H1 (cell line): ENCODE measurements around the gene COPA. TPM values are rescaled to one million over a fixed set of nuclear protein-coding genes. Genes with fewer than 3 reads are reported as not detected.

ENCODE experiments used
- CTCF ChIA-PET: fragments of 300-600 bp; sonication (Branson Sonifier 250); formaldehyde crosslinking; loops from one replicate; lab custom pipeline; 2021; ENCODE audit not compliant: partially characterized antibody; lab: Charles Lee
- POLR2A ChIA-PET: fragments of 300-600 bp; sonication (Branson Sonifier 250); formaldehyde crosslinking; loops from one replicate; lab custom pipeline; 2021; ENCODE audit warnings: inconsistent platforms; ENCODE audit not compliant: partially characterized antibody; lab: Charles Lee
- DNase-seq, 2 experiments: peaks; one replicate each; pipeline versions ENCODE4 v3.0.0 to v3.0.0-alpha.2; 2010 to 2022; ENCODE audit warnings: low spot score in 2 of 2, low read depth in 1 of 2, mixed read lengths in 1 of 2
- FAIRE-seq: peaks from 2 replicates; lab custom pipeline; 2011; peaks lifted over from hg19 to GRCh38; lab: Jason Lieb, UNC
- H2AFZ ChIP-seq: 2 replicates; pipeline ENCODE4 v1.8.1; 2012; ENCODE audit warnings: low read length, inconsistent platforms
- H2AK5ac ChIP-seq: 2 replicates; pipeline ENCODE4 v1.6.1; 2013; ENCODE audit warnings: low read depth, low read length
- H2BK120ac ChIP-seq: replicated peaks from 2 replicates; pipeline ENCODE3; 2013; ENCODE audit warnings: low read depth, low read length, inconsistent platforms
- H2BK12ac ChIP-seq: 2 replicates; pipeline ENCODE4 v1.6.1; 2013; ENCODE audit warnings: low read depth, low read length
- H2BK15ac ChIP-seq: 2 replicates; pipeline ENCODE4 v1.6.1; 2013; ENCODE audit warnings: low read length
- H2BK20ac ChIP-seq: 2 replicates; pipeline ENCODE4 v1.6.1; 2013; ENCODE audit warnings: low read length
- H2BK5ac ChIP-seq: 2 replicates; pipeline ENCODE4 v1.6.1; 2013; ENCODE audit warnings: low read depth, low read length
- H3K14ac ChIP-seq: 2 replicates; pipeline ENCODE4 v1.6.1; 2013; ENCODE audit warnings: inconsistent platforms; ENCODE audit not compliant: insufficient read length
- H3K18ac ChIP-seq: 2 replicates; pipeline ENCODE4 v1.6.1; 2013; ENCODE audit warnings: low read length; ENCODE audit errors: extremely low read depth
- H3K23ac ChIP-seq: 2 replicates; pipeline ENCODE4 v1.6.1; 2013; ENCODE audit warnings: inconsistent platforms; ENCODE audit not compliant: insufficient read length
- H3K23me2 ChIP-seq: 2 replicates; pipeline ENCODE4 v1.6.1; 2013; ENCODE audit warnings: low read depth, low read length
- H3K27ac ChIP-seq: 2 replicates; pipeline ENCODE4 v1.6.1; 2011; ENCODE audit warnings: low read depth, low read length, inconsistent platforms
- H3K27me3 ChIP-seq, 4 experiments: replicated peaks in 1 of 4; 1 replicate in 1 of 4; 2 replicates in 3 of 4; pipeline versions ENCODE4 v1.6.1 to v1.8.1; 2011 to 2013; ENCODE audit warnings: low read length in 3 of 4, mild to moderate bottlenecking in 3 of 4, inconsistent platforms in 2 of 4, mixed read lengths in 2 of 4, moderate library complexity in 1 of 4; ENCODE audit not compliant: control insufficient read depth in 3 of 4, insufficient read depth in 3 of 4; ENCODE audit errors: extremely low read depth in 1 of 4
- H3K36me3 ChIP-seq, 4 experiments: 2 replicates each; pipeline versions ENCODE4 v1.6.1 to v1.8.1; 2011 to 2013; ENCODE audit warnings: mild to moderate bottlenecking in 4 of 4, low read length in 3 of 4, moderate library complexity in 2 of 4, control low read depth in 1 of 4, inconsistent platforms in 1 of 4; ENCODE audit not compliant: insufficient read depth in 4 of 4, control insufficient read depth in 2 of 4
- H3K4ac ChIP-seq: replicated peaks from 2 replicates; pipeline ENCODE3; 2013; ENCODE audit warnings: low read length, low read depth, mixed read lengths, inconsistent platforms; ENCODE audit not compliant: insufficient read length
- H3K4me1 ChIP-seq, 4 experiments: replicated peaks in 1 of 4; 1 replicate in 1 of 4; 2 replicates in 3 of 4; pipeline versions ENCODE4 v1.6.1 to v1.8.1; 2011 to 2013; ENCODE audit warnings: low read length in 3 of 4, inconsistent platforms in 2 of 4, mixed read lengths in 1 of 4; ENCODE audit not compliant: insufficient read depth in 4 of 4, control insufficient read depth in 3 of 4
- H3K4me2 ChIP-seq, 2 experiments: 2 replicates each; pipeline versions ENCODE4 v1.6.1 to v1.8.1; 2011 to 2013; ENCODE audit warnings: low read depth in 2 of 2, low read length in 2 of 2, control low read depth in 1 of 2, inconsistent platforms in 1 of 2, mild to moderate bottlenecking in 1 of 2; ENCODE audit not compliant: insufficient read depth in 1 of 2
- H3K4me3 ChIP-seq, 4 experiments: fragments of 200-600, 300-600 bp in 1 of 4; sonication (generic), shearing (Covaris generic), sonication (Bioruptor Twin) in 1 of 4; 2 replicates each; pipeline versions ENCODE4 v1.5.1 to v1.8.1; 2011 to 2016; ENCODE audit warnings: low read length in 4 of 4, low read depth in 3 of 4, control low read depth in 2 of 4, inconsistent platforms in 2 of 4, mild to moderate bottlenecking in 2 of 4, mixed read lengths in 1 of 4, moderate library complexity in 1 of 4; ENCODE audit not compliant: insufficient read depth in 2 of 4; ENCODE audit errors: extremely low read depth in 1 of 4
- H3K56ac ChIP-seq: replicated peaks from 2 replicates; pipeline ENCODE3; 2013; ENCODE audit warnings: low read depth, mild to moderate bottlenecking, mixed read lengths, low read length, inconsistent platforms; ENCODE audit not compliant: insufficient read length
- H3K79me1 ChIP-seq: 2 replicates; pipeline ENCODE4 v1.6.1; 2013; ENCODE audit warnings: low read depth, low read length, control low read depth
- H3K79me2 ChIP-seq, 2 experiments: 2 replicates each; pipeline versions ENCODE4 v1.6.1 to v1.8.1; 2012 to 2013; ENCODE audit warnings: low read length in 2 of 2, mild to moderate bottlenecking in 2 of 2, inconsistent platforms in 1 of 2; ENCODE audit not compliant: insufficient read depth in 2 of 2, control insufficient read depth in 1 of 2
- H3K9ac ChIP-seq, 4 experiments: replicated peaks in 1 of 4; 1 replicate in 1 of 4; 2 replicates in 3 of 4; pipeline versions ENCODE4 v1.6.1 to v1.8.1; 2011 to 2013; ENCODE audit warnings: low read depth in 3 of 4, low read length in 3 of 4, control low read depth in 2 of 4, mild to moderate bottlenecking in 2 of 4, moderate library complexity in 2 of 4, inconsistent platforms in 1 of 4; ENCODE audit errors: extremely low read depth in 1 of 4
- H3K9me3 ChIP-seq, 2 experiments: 2 replicates each; pipeline versions ENCODE4 v1.6.1 to v1.8.1; 2012 to 2013; ENCODE audit warnings: mild to moderate bottlenecking in 2 of 2, moderate library complexity in 2 of 2, control low read depth in 1 of 2, inconsistent platforms in 1 of 2, low read depth in 1 of 2, low read length in 1 of 2, mixed read lengths in 1 of 2; ENCODE audit not compliant: insufficient read depth in 2 of 2
- H4K20me1 ChIP-seq, 2 experiments: replicated peaks in 1 of 2; 2 replicates each; pipeline versions ENCODE3 to v1.8.1; 2011 to 2013; ENCODE audit warnings: inconsistent platforms in 2 of 2, low read length in 2 of 2, mild to moderate bottlenecking in 1 of 2; ENCODE audit not compliant: insufficient read depth in 2 of 2, control insufficient read depth in 1 of 2
- H4K5ac ChIP-seq: 2 replicates; pipeline ENCODE4 v1.6.1; 2013; ENCODE audit warnings: low read length, low read depth, mixed read lengths, inconsistent platforms; ENCODE audit not compliant: insufficient read length
- H4K8ac ChIP-seq: 2 replicates; pipeline ENCODE4 v1.8.0; 2013; ENCODE audit warnings: mild to moderate bottlenecking, moderate library complexity, low read length, inconsistent platforms; ENCODE audit not compliant: insufficient read depth; ENCODE audit errors: extremely low read depth
- H4K91ac ChIP-seq: replicated peaks from 2 replicates; pipeline ENCODE3; 2013; ENCODE audit warnings: low read length, mixed read lengths, inconsistent platforms; ENCODE audit not compliant: insufficient read length
- ATF3 ChIP-seq: IDR thresholded peaks from 2 replicates; pipeline ENCODE4 v1.6.1; 2011; ENCODE audit warnings: low read depth, mild to moderate bottlenecking, low read length; ENCODE audit not compliant: insufficient read depth
- CHD1 ChIP-seq: IDR thresholded peaks from 2 replicates; pipeline ENCODE4 v1.6.1; 2012; ENCODE audit warnings: low read depth, low read length, improper control_type of control experiment
- CHD2 ChIP-seq: IDR thresholded peaks from 2 replicates; pipeline ENCODE4 v1.6.1; 2012; ENCODE audit warnings: low read length, improper control_type of control experiment
- EP300 ChIP-seq, 2 experiments: IDR thresholded peaks; 1 replicate in 1 of 2; 2 replicates in 1 of 2; pipeline ENCODE4 v1.6.1; 2011 to 2012; ENCODE audit warnings: low read depth in 2 of 2, low read length in 2 of 2, mild to moderate bottlenecking in 2 of 2, borderline replicate concordance in 1 of 2, inconsistent platforms in 1 of 2, moderate library complexity in 1 of 2
- GABPA ChIP-seq: IDR thresholded peaks from 2 replicates; pipeline ENCODE4 v1.6.1; 2011; ENCODE audit warnings: mild to moderate bottlenecking, low read length, moderate library complexity, borderline replicate concordance; ENCODE audit not compliant: insufficient read depth
- HDAC2 ChIP-seq, 2 experiments: fragments of 300-600 bp in 1 of 2; sonication (generic) in 1 of 2; IDR thresholded peaks; 2 replicates each; pipeline ENCODE4 v1.6.1; 2011 to 2012; ENCODE audit warnings: low read depth in 2 of 2, low read length in 2 of 2, mild to moderate bottlenecking in 2 of 2, moderate library complexity in 2 of 2, borderline replicate concordance in 1 of 2, inconsistent platforms in 1 of 2
- JUND ChIP-seq: IDR thresholded peaks from 2 replicates; pipeline ENCODE4 v1.6.1; 2011; ENCODE audit warnings: mild to moderate bottlenecking, improper control_type of control experiment, low read length
- KDM4A ChIP-seq: IDR thresholded peaks from one replicate; pipeline ENCODE4 v1.7.1; 2012; ENCODE audit warnings: low read depth, mild to moderate bottlenecking, moderate library complexity, low read length, inconsistent platforms; ENCODE audit not compliant: severe bottlenecking
- NRF1 ChIP-seq: IDR thresholded peaks from 2 replicates; pipeline ENCODE4 v1.6.1; 2011; ENCODE audit warnings: mild to moderate bottlenecking, low read depth, low read length, improper control_type of control experiment
- POLR2AphosphoS5 ChIP-seq: IDR thresholded peaks from 2 replicates; pipeline ENCODE4 v1.6.1; 2011; ENCODE audit warnings: low read depth, low read length
- RAD21 ChIP-seq, 2 experiments: IDR thresholded peaks in 1 of 2; conservative IDR thresholded peaks in 1 of 2; 2 replicates each; pipeline ENCODE4 v1.6.1; 2011; ENCODE audit warnings: low read depth in 2 of 2, low read length in 2 of 2, improper control_type of control experiment in 1 of 2, inconsistent platforms in 1 of 2, mild to moderate bottlenecking in 1 of 2, moderate library complexity in 1 of 2
- TBP ChIP-seq: IDR thresholded peaks from 2 replicates; pipeline ENCODE4 v1.6.1; 2011; ENCODE audit warnings: low read depth, low read length, improper control_type of control experiment
- TEAD4 ChIP-seq: IDR thresholded peaks from 2 replicates; pipeline ENCODE4 v1.6.1; 2012; ENCODE audit warnings: low read depth, low read length, inconsistent platforms, mixed read lengths
- YY1 ChIP-seq: IDR thresholded peaks from 2 replicates; pipeline ENCODE4 v1.6.1; 2011; ENCODE audit warnings: low read depth, mild to moderate bottlenecking, low read length
- polyA plus RNA-seq, 7 experiments: library from polyadenylated mRNA; depleted of rRNA in 3 of 7; stranded (reverse) in 5 of 7; unstranded in 2 of 7; fragments of >200 nt in 5 of 7; fragments of 200-250 nt in 2 of 7; gene quantifications; 1 replicate in 5 of 7; 2 replicates in 1 of 7; 4 replicates in 1 of 7; pipeline versions ENCODE4 v1.2.1 to v1.2.3, GENCODE V29; 2011 to 2013; ENCODE audit warnings: missing spikeins in 2 of 7, mixed read lengths in 2 of 7
- total RNA-seq: library from RNA; stranded (reverse); fragmentation: NEBNext Ultra II Directional; extraction: Animal tissue kit (Norgen Biotek cat#: 25700); gene quantifications from 2 replicates; pipeline ENCODE4 v1.2.1, GENCODE V29; 2021

COPA gene
- total and polyA plus RNA-seq, 2 of the 8 experiments (the other 6 are each of a cell fraction or from before 2014, with no cell fraction given) = 78.2 to 115 TPM

- POLR2A ChIA-PET = interaction anchor here (0.9 to 2.0 kb wide), 4 partner anchors 12 to 122 kb away, joined by 3 to 5 read pairs (median 4); partner anchors contain the start of gene PEX19
- no peak overlapping the region for H3K27ac ChIP-seq
- no peak overlapping the region for H2BK5ac ChIP-seq
- no peaks in the 10 kb centered on the region for H3K4me1 ChIP-seq
- H3K23ac ChIP-seq = no peak overlapping the region
- H2AFZ ChIP-seq = no peak overlapping the region
- no peaks in the 10 kb centered on the region; the same call in 1 of the 2 replicates for H3K79me1 ChIP-seq
- no peak overlapping the region for H3K4me3 ChIP-seq
- no peak overlapping the region for H3K14ac ChIP-seq
- H4K5ac ChIP-seq = no peak overlapping the region
- H2AK5ac ChIP-seq = no peak overlapping the region
- no peaks in the 10 kb centered on the region for H3K9me3 ChIP-seq
- no peak overlapping the region for H4K8ac ChIP-seq
- no peaks in the 10 kb centered on the region for H3K79me2 ChIP-seq
- no peak overlapping the region for H4K91ac ChIP-seq
- DNase-seq (no peak), FAIRE-seq (no peak)
- no peak overlapping the region for H2BK12ac ChIP-seq
- H3K18ac ChIP-seq = no peak overlapping the region
- H4K20me1 ChIP-seq = peaks cover 1 to 2% of the 10 kb centered on the region in 2 experiments
- H3K9ac ChIP-seq = no peak overlapping the region
- H3K36me3 ChIP-seq = peaks cover 19 to 76% (median 50%) of the 10 kb centered on the region in 4 experiments
- H2BK20ac ChIP-seq = no peak overlapping the region
- no peak overlapping the region for H2BK15ac ChIP-seq
- H3K27me3 ChIP-seq = no peaks in the 10 kb centered on the region
- no peak overlapping the region for H3K4ac ChIP-seq
- H3K23me2 ChIP-seq = no peaks in the 10 kb centered on the region
- CTCF ChIA-PET = interaction anchor here (0.7 to 6.8 kb wide), 13 partner anchors 10 to 227 kb away, joined by 3 to 55 read pairs (median 3); no protein-coding TSS in a partner anchor
- H2BK120ac ChIP-seq = no peak overlapping the region
- H3K56ac ChIP-seq = no peak overlapping the region
- no peak overlapping the region for H3K4me2 ChIP-seq
- TF ChIP-seq NRF1 = no peak
- TF ChIP-seq HDAC2 (IDR thresholded peaks at IDR 0.05; ENCODE audit: borderline replicate concordance in 1 of 2, low read depth in 2 of 2, low read length in 2 of 2) = no peak
- TF ChIP-seq ATF3 = no peak
- no peak for TF ChIP-seq RAD21 (IDR thresholded peaks at IDR 0.05 in 1 of 2, conservative IDR thresholded peaks at IDR 0.05 in 1 of 2; ENCODE audit: low read depth in 2 of 2, low read length in 2 of 2)
- no peak for TF ChIP-seq CHD2
- no peak for TF ChIP-seq EP300 (IDR thresholded peaks at IDR 0.05; ENCODE audit: borderline replicate concordance in 1 of 2, low read depth in 2 of 2, low read length in 2 of 2)
- TF ChIP-seq TEAD4 = no peak
- no peak for TF ChIP-seq POLR2AphosphoS5
- TF ChIP-seq GABPA = no peak
- TF ChIP-seq CHD1 = no peak
- TF ChIP-seq JUND = no peak
- TF ChIP-seq YY1 = no peak
- TF ChIP-seq TBP = no peak
- no peak for TF ChIP-seq KDM4A
These were observed 12.9 kb downstream of the COPA start for GRCh38 chr1:160330119-160330518.
